ACC112 (cell line): ENCODE data around the gene PCDHGC5.
A peak's percentile ranks its signal among the peaks of the same experiment; 100 is the strongest.

Experiments used
- H2AFZ ChIP-seq: fragments of 200-600 bp; sonication (generic); one replicate; pipeline ENCODE4 v1.6.0; 2017; ENCODE audit warnings: antibody characterized with exemption, low read length; ENCODE audit not compliant: unreplicated experiment
- H3K27ac ChIP-seq: fragments of 200-600 bp; sonication (generic); 2 replicates; pipeline ENCODE4 v1.5.1; 2014; ENCODE audit warnings: low read depth, mild to moderate bottlenecking, antibody characterized with exemption, low read length, moderate library complexity
- H3K27me3 ChIP-seq: fragments of 200-600 bp; sonication (generic); 2 replicates; pipeline ENCODE4 v1.6.1; 2014; ENCODE audit warnings: mild to moderate bottlenecking, antibody characterized with exemption, low read length, moderate library complexity, mixed read lengths; ENCODE audit not compliant: insufficient read depth
- H3K36me3 ChIP-seq: fragments of 200-600 bp; sonication (generic); 2 replicates; pipeline ENCODE4 v1.6.1; 2016; ENCODE audit warnings: mild to moderate bottlenecking, antibody characterized with exemption, low read length, moderate library complexity, mixed read lengths; ENCODE audit not compliant: insufficient read depth
- H3K4me1 ChIP-seq: fragments of 200-600 bp; sonication (generic); one replicate; pipeline ENCODE4 v1.6.1; 2016; ENCODE audit warnings: low read length, mixed read lengths; ENCODE audit not compliant: insufficient read depth, unreplicated experiment, control insufficient read depth
- H3K4me3 ChIP-seq: fragments of 200-600 bp; sonication (generic); 2 replicates; pipeline ENCODE4 v1.5.1; 2014; ENCODE audit warnings: mild to moderate bottlenecking, low read depth, low read length
- H3K79me2 ChIP-seq: fragments of 200-600 bp; sonication (generic); one replicate; pipeline ENCODE4 v1.6.0; 2016; ENCODE audit warnings: low read length; ENCODE audit not compliant: control insufficient read depth, unreplicated experiment, insufficient read depth

The PCDHGC5 gene

GRCh38 chr5:141521244-141521781 lies 32.4 kb downstream of the PCDHGC5 start:
- H3K4me3 ChIP-seq, result no peak overlapping the region
- peaks cover 16% of the 10 kb centered on the region; the same call in 1 of the 2 replicates for H3K36me3 ChIP-seq
- no peaks in the 10 kb centered on the region for H3K79me2 ChIP-seq
- peak overlapping the region; percentile 84 for H3K27ac ChIP-seq
- no peaks in the 10 kb centered on the region for H3K27me3 ChIP-seq
- peaks cover 50% of the 10 kb centered on the region for H3K4me1 ChIP-seq
- no peak overlapping the region for H2AFZ ChIP-seq

DNA sequence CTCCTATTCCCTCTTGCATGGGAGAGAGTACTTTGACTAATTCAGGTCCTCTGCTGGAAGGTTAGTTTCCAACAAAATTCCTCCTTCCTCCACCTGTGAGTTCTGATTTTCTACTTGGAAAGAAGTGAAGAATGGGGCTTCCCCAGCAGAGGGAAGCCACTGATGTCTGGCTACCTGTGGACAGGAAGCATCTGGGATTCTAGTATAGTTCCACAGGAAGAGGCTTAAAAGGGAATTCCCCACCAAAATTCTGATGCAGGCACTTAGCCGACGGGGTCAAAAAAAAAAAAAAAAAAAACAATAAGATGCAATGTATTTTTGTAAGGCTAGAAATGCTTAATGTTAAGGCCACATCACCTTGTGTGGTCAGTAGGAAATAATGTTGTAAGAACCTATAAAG lies 33.4 kb downstream of the PCDHGC5 start:
- Histone ChIP-seq H3K4me1 (peaks cover 50% of the 10 kb centered on the region), H3K79me2 (no peaks in the 10 kb centered on the region), H2AFZ (no peak overlapping the region), H3K4me3 (no peak overlapping the region), H3K27me3 (no peaks in the 10 kb centered on the region), H3K36me3 (peaks cover 16% of the 10 kb centered on the region; the same call in 1 of the 2 replicates), H3K27ac (peak overlapping the region; percentile 84)

GRCh38 chr5:141523991-141524390 lies 35.1 kb downstream of the PCDHGC5 start:
- H3K79me2 ChIP-seq, result no peaks in the 10 kb centered on the region
- peaks cover 15% of the 10 kb centered on the region; the same call in 1 of the 2 replicates for H3K36me3 ChIP-seq
- no peaks in the 10 kb centered on the region for H3K27me3 ChIP-seq
- no peak overlapping the region for H2AFZ ChIP-seq
- H3K4me3 ChIP-seq, result no peak overlapping the region
- H3K4me1 ChIP-seq, result peaks cover 55% of the 10 kb centered on the region
- H3K27ac ChIP-seq, result 0 out of 2 replicates have a peak overlapping the region, but pooled peaks have one; percentile 13

- Histone ChIP-seq H3K27ac (peak overlapping the region; percentile 57), H3K4me1 (peaks cover 58% of the 10 kb centered on the region)
Observed at GRCh38 chr5:141524604-141525597, 36.0 kb downstream of the PCDHGC5 start.

GRCh38 chr5:141525653-141526052 lies 36.8 kb downstream of the PCDHGC5 start:
- peaks cover 6% of the 10 kb centered on the region; the same call in 1 of the 2 replicates for H3K36me3 ChIP-seq
- peak overlapping the region; percentile 57 for H3K27ac ChIP-seq
- no peak overlapping the region for H3K4me3 ChIP-seq
- H3K27me3 ChIP-seq, result no peaks in the 10 kb centered on the region
- H3K79me2 ChIP-seq, result no peaks in the 10 kb centered on the region
- peaks cover 50% of the 10 kb centered on the region for H3K4me1 ChIP-seq
- H2AFZ ChIP-seq, result no peak overlapping the region

More at GRCh38 chr5:141524604-141525597, 36.0 kb downstream of the PCDHGC5 start:
- Histone ChIP-seq H3K27me3 (no peaks in the 10 kb centered on the region), H2AFZ (no peak overlapping the region), H3K4me3 (no peak overlapping the region), H3K36me3 (peaks cover 6% of the 10 kb centered on the region; the same call in 1 of the 2 replicates), H3K79me2 (no peaks in the 10 kb centered on the region)

- Histone ChIP-seq H3K4me3 (no peak overlapping the region), H3K36me3 (peaks cover 7% of the 10 kb centered on the region; the same call in 1 of the 2 replicates), H3K27ac (no peak overlapping the region), H3K27me3 (no peaks in the 10 kb centered on the region), H3K79me2 (no peaks in the 10 kb centered on the region), H2AFZ (no peak overlapping the region), H3K4me1 (peaks cover 34% of the 10 kb centered on the region)
Observed at GRCh38 chr5:141527426-141527825, 38.5 kb downstream of the PCDHGC5 start.

DNA sequence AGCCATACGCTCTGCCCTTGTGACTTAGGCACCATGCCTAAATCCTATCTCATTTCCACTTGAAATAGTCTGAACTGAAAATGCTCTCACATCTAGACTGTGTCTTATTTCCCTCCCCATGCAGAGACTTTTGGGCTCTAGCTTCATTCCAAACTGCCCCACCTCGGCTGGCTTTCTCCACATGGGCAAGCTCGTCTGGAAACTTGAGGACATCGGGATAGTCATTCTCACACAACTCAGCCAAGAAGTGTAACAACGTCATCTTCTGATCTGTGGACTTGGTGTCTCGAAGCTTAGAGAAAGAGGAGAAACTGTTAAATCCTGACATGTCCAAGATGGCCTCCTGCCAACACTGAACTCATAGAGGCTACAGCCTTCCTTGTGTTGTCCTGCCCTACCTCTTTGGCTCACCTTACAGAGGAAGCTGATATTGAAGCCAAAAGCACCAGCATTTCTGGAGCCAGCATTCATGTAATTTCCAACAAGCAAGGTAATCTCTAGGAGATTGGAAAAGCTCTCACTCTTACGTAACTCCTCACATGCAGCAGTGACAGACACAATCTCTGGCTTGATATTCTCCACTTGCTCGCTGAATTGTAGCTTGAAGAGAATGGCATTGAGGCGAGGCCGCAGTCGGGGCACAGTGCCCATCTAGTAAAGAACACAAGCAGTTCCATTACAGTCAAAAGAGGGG lies 39.6 kb downstream of the PCDHGC5 start:
- Histone ChIP-seq H2AFZ (no peak overlapping the region), H3K27me3 (no peaks in the 10 kb centered on the region), H3K36me3 (peaks cover 16% of the 10 kb centered on the region), H3K4me3 (no peak overlapping the region), H3K4me1 (peaks cover 30% of the 10 kb centered on the region), H3K27ac (0 out of 2 replicates have a peak overlapping the region, but pooled peaks have one; percentile 12), H3K79me2 (no peaks in the 10 kb centered on the region)

- Histone ChIP-seq H3K4me1 (peaks cover 29% of the 10 kb centered on the region), H2AFZ (no peak overlapping the region), H3K4me3 (no peak overlapping the region), H3K79me2 (no peaks in the 10 kb centered on the region), H3K36me3 (peaks cover 13% of the 10 kb centered on the region), H3K27ac (0 out of 2 replicates have a peak overlapping the region, but pooled peaks have one; percentile 12), H3K27me3 (no peaks in the 10 kb centered on the region)
Observed at GRCh38 chr5:141529002-141529401, 40.1 kb downstream of the PCDHGC5 start.

- Histone ChIP-seq H3K79me2 (no peaks in the 10 kb centered on the region), H3K36me3 (peaks cover 10% of the 10 kb centered on the region), H3K4me1 (peaks cover 22% of the 10 kb centered on the region), H3K27me3 (no peaks in the 10 kb centered on the region), H2AFZ (no peak overlapping the region), H3K4me3 (no peak overlapping the region), H3K27ac (no peak overlapping the region)
Observed at GRCh38 chr5:141529873-141530272, 41.0 kb downstream of the PCDHGC5 start.

DNA sequence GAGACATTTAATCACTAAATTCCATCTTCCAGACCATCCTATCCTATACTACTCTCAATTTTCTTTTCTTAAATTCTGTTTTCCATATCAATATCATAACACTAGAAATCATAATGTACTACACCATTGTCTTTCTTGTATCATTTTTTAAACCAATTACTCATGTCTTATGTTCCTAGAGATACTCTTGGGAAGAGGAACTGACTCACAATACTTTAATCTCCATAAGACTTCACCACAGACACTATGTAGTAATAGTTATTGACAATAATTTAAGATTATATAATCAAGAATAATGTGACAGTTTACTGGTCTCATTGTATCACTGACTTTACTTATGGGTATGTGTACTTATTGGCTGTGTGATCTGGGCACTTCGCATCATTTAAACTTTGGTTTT lies 43.8 kb downstream of the PCDHGC5 start:
- H3K4me3 ChIP-seq, result no peak overlapping the region
- no peaks in the 10 kb centered on the region for H3K27me3 ChIP-seq
- H2AFZ ChIP-seq, result no peak overlapping the region
- peaks cover 12% of the 10 kb centered on the region for H3K4me1 ChIP-seq
- H3K27ac ChIP-seq, result no peak overlapping the region
- H3K36me3 ChIP-seq, result peaks cover 10% of the 10 kb centered on the region
- H3K79me2 ChIP-seq, result no peaks in the 10 kb centered on the region
